Type B pancreatic cell (in vitro differentiated cells): ENCODE data around the gene MAGI1. TPM values are rescaled to one million over a fixed set of nuclear protein-coding genes. Genes with fewer than 3 reads are reported as not detected.

ENCODE experiments used
- DNase-seq: peaks from one replicate; pipeline ENCODE4 v3.0.0; 2021; ENCODE audit warnings: mixed read lengths; ENCODE audit not compliant: unreplicated experiment; ENCODE audit errors: extremely low spot score
- H3K27ac Mint-ChIP-seq: 2 replicates; pipeline ENCODE4 v1.8.0; 2021; ENCODE audit warnings: mild to moderate bottlenecking, mixed read lengths
- H3K27me3 Mint-ChIP-seq: 2 replicates; pipeline ENCODE4 v1.8.0; 2021; ENCODE audit warnings: mixed read lengths
- H3K36me3 Mint-ChIP-seq: 2 replicates; pipeline ENCODE4 v1.8.0; 2021; ENCODE audit warnings: mixed read lengths
- H3K4me1 Mint-ChIP-seq: one replicate; pipeline ENCODE4 v1.8.0; 2021; ENCODE audit warnings: mixed read lengths; ENCODE audit not compliant: unreplicated experiment
- H3K4me3 Mint-ChIP-seq: 2 replicates; pipeline ENCODE4 v1.8.0; 2021; ENCODE audit warnings: mild to moderate bottlenecking, mixed read lengths
- H3K9me3 Mint-ChIP-seq: 2 replicates; pipeline ENCODE4 v1.8.0; 2021; ENCODE audit warnings: mixed read lengths
- total RNA-seq: library from RNA; stranded (reverse); gene quantifications from 2 replicates; pipeline ENCODE4 v1.2.1, GENCODE V29; 2021; ENCODE audit warnings: low replicate concordance
- TF ChIP-seq, protein P1 (sequence below): fragments of 200-600 bp; sonication (generic); conservative IDR thresholded peaks from 2 replicates; pipeline ENCODE4 v1.5.0; 2021; ENCODE audit warnings: antibody characterized with exemption, mild to moderate bottlenecking

The MAGI1 gene
- total RNA-seq, 1 donor from 2014 or later = 53.1 TPM

DNA sequence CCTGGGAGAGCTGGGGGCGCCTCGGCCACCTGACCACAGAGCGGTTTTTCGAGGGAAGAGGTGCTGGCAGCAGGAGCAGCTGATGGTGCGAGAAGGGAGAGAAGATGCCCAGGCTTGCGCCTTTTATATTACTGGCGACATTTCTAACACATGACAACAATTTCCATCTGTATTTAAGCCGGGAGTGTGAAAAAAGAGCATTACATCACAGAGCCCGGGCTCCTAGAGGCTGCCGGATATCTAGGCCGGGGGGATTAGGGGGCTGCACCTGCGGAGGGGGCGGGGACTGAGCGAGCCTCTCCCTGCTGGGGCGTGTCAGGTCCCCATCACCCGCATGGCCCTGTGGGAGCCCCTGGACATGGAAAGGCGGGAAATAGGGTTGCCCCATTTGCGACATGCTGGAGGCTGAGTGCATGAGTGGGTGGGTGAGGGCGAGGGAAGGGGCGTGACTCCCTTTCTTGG, 440.7 kb downstream of the MAGI1 start:
- H3K9me3 Mint-ChIP-seq = no peaks in the 10 kb centered on the region
- TF ChIP-seq, protein P1, sequence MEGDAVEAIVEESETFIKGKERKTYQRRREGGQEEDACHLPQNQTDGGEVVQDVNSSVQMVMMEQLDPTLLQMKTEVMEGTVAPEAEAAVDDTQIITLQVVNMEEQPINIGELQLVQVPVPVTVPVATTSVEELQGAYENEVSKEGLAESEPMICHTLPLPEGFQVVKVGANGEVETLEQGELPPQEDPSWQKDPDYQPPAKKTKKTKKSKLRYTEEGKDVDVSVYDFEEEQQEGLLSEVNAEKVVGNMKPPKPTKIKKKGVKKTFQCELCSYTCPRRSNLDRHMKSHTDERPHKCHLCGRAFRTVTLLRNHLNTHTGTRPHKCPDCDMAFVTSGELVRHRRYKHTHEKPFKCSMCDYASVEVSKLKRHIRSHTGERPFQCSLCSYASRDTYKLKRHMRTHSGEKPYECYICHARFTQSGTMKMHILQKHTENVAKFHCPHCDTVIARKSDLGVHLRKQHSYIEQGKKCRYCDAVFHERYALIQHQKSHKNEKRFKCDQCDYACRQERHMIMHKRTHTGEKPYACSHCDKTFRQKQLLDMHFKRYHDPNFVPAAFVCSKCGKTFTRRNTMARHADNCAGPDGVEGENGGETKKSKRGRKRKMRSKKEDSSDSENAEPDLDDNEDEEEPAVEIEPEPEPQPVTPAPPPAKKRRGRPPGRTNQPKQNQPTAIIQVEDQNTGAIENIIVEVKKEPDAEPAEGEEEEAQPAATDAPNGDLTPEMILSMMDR = no peak
- peaks cover 13% of the 10 kb centered on the region for H3K27me3 Mint-ChIP-seq
- peak overlapping the region; percentile 89 for H3K4me3 Mint-ChIP-seq
- peak overlapping the region; percentile 63 for H3K27ac Mint-ChIP-seq
- H3K36me3 Mint-ChIP-seq = no peaks in the 10 kb centered on the region
- no peak for DNase-seq
- peaks cover 46% of the 10 kb centered on the region for H3K4me1 Mint-ChIP-seq

DNA sequence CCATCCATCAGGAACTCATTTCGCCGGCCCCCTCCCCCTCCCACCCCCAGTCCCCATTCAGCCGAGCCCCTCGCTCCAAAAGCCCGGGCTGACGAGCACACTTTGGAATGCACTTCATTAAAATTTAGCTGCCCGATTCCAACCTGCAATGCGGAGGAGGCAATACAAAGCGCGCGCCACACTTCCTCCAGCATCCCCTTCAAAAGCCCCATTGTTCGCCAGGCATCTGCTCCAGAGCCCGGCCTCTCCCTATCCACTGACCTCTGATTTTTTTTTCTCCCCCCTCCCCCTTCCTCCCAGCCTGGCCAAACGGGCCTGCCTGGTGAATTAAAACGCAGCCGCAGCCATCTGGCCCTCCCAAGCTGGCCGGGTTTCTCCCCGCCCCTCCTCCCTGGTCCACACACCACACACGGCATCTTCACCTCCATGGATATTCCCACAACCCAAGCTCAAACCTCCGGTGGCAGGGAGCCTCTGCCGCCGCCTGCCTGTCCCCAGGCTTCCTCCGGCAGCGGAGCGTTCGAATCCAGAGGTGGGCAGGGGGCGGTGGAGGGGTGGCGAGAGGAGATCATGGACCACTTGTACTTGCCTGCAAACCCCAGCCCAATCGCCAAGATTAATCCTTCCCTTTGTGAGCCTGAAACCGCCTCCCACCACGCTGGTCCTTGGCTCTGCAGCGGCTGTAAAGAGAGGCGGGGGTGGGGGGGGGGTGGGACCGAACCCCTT, 441.3 kb downstream of the MAGI1 start:
- Mint-ChIP-seq H3K4me1 (peaks cover 48% of the 10 kb centered on the region), H3K27me3 (peaks cover 13% of the 10 kb centered on the region), H3K4me3 (peak overlapping the region; percentile 89), H3K27ac (peak overlapping the region; percentile 63), H3K9me3 (no peaks in the 10 kb centered on the region), H3K36me3 (no peaks in the 10 kb centered on the region)
- TF ChIP-seq, protein P1 = no peak
- peak; percentile 74 for DNase-seq

DNA sequence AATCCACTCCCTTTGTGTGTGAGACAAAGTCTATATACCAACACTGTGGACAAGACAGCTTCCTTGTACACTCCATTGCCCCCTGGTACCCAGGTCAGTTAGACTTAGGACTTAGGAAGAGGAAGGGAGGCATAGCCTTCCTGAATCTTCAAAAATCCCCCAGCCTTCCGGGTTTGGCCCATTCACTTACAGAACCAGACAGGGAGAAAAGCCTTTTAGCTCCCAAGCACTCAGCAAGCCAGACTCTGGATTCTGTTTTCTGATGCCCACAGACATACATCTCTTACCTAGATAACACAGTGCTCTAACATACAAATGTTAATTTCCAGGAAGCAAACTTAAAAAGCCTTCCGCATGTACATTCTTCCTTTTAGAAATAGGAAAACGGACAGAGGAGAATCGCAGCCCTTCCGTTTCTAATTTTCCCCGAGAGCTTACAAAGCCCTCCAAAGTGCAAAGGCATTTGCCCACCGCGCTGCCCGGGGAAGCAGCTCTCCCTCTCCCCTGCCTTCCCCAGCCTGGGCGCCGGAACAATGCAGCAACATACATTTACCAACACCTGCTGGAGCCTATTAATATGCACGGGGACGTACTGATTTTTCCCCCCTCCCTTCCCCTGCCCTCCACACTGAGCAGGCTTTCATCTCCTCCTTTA, 442.0 kb downstream of the MAGI1 start:
- H3K36me3 Mint-ChIP-seq = no peaks in the 10 kb centered on the region
- H3K27me3 Mint-ChIP-seq = peaks cover 13% of the 10 kb centered on the region
- H3K4me3 Mint-ChIP-seq = peak overlapping the region; percentile 89
- H3K27ac Mint-ChIP-seq = peak overlapping the region; percentile 63
- no peaks in the 10 kb centered on the region for H3K9me3 Mint-ChIP-seq
- no peak for DNase-seq
- TF ChIP-seq, protein P1 = no peak
- H3K4me1 Mint-ChIP-seq = peaks cover 51% of the 10 kb centered on the region

DNA sequence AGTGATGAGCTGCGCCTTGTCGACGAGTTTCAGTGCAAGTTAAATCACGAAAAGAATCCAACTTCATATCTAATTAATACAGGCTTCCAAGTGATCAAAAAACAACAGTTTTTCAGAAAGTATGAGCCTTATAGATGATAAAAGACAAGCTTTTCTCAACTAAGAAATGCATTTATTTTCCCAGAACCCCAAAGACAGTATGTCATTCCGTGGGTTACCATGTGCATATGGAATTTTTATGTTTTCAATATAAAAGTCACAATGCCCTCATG, 442.8 kb downstream of the MAGI1 start:
- Mint-ChIP-seq H3K4me3 (peak overlapping the region; percentile 89), H3K4me1 (peaks cover 48% of the 10 kb centered on the region), H3K36me3 (no peaks in the 10 kb centered on the region), H3K27ac (no peak overlapping the region), H3K9me3 (no peaks in the 10 kb centered on the region), H3K27me3 (peaks cover 13% of the 10 kb centered on the region)
- no peak for DNase-seq
- TF ChIP-seq, protein P1 = no peak

DNA sequence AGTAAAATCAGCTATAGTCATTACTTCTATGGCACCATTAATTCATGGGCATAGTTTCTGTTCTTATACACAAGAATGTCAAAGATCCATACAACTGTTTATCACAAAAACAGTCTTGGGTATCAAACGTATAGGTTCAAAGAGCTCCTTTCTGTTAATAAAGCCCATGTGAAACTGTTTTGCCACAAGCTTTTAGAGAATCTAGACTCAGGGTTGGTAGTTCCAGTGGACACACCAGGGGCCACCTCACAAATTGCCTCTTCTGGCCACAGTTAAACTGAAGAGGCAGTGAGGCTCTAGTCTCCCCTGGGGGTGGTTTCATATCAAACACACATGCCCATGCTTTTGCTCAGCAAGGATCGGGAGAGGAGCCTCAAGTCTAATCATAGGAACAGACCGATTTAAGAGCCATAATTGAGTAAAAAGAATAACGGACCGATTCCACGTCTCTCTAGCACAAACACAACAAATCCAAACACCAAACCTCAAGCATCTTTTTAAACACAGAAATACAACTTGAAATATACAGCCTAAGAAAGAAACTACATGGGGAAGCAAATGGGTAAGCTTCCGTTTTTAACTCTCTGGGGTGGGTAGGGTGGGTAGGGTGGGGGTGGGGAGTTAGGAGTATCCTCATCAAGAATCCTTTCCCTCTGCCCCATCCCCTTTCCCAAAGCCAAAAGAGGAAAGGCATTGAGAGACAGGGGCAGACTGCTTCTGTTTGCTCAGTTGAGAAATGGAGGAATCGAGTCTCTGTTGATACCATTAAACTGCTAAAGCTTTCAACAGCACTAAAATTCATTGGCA, 443.3 kb downstream of the MAGI1 start:
- Mint-ChIP-seq H3K4me3 (peak overlapping the region; percentile 78), H3K36me3 (no peaks in the 10 kb centered on the region), H3K27me3 (peaks cover 13% of the 10 kb centered on the region), H3K27ac (peak overlapping the region; percentile 66), H3K9me3 (no peaks in the 10 kb centered on the region), H3K4me1 (peaks cover 43% of the 10 kb centered on the region)
- TF ChIP-seq, protein P1 = no peak
- no peak for DNase-seq
